Raji (cell line): ENCODE data around the gene SEC24C.
A peak's percentile ranks its signal among the peaks of the same experiment; 100 is the strongest.

ENCODE experiments used
- POLR2A ChIP-seq: IDR thresholded peaks from 2 replicates; pipeline ENCODE4 v1.6.1; 2011; ENCODE audit warnings: low read depth, low read length, control low read depth; ENCODE audit not compliant: insufficient read depth

The SEC24C gene

GRCh38 chr10:73779018-73779417 is 34.8 kb downstream of the SEC24C start:
- TF ChIP-seq POLR2A, result no peak

GRCh38 chr10:73779539-73780197 is 35.5 kb downstream of the SEC24C start:
- no peak for TF ChIP-seq POLR2A

- TF ChIP-seq POLR2A, result no peak
These were observed 36.1 kb downstream of the SEC24C start for GRCh38 chr10:73780301-73780700.

- TF ChIP-seq POLR2A, result no peak
These were observed 36.8 kb downstream of the SEC24C start for GRCh38 chr10:73780966-73781365.

GRCh38 chr10:73781548-73781878 is 37.3 kb downstream of the SEC24C start:
- TF ChIP-seq POLR2A, result no peak

GRCh38 chr10:73781879-73782748 is 37.9 kb downstream of the SEC24C start, which contains the start of gene CHCHD1:
Gene CHCHD1 (plus strand): TSS chr10:73782048. CDS start chr10:73782076, 28 bp downstream.
- TF ChIP-seq POLR2A, result peak; percentile 96

GRCh38 chr10:73782749-73783085 is 38.5 kb downstream of the SEC24C start:
- no peak for TF ChIP-seq POLR2A

GRCh38 chr10:73785211-73785720 is 41.1 kb downstream of the SEC24C start, which contains the start of gene ZSWIM8:
Gene ZSWIM8 (plus strand): TSS chr10:73785606. CDS start chr10:73785879, 273 bp downstream.
- TF ChIP-seq POLR2A, result peak; percentile 51; the same call in 1 of the 2 replicates

GRCh38 chr10:73785721-73786511 is 41.7 kb downstream of the SEC24C start:
- TF ChIP-seq POLR2A, result no peak

- TF ChIP-seq POLR2A, result no peak
These were observed 42.3 kb downstream of the SEC24C start for GRCh38 chr10:73786512-73786885.

- no peak for TF ChIP-seq POLR2A
These were observed 44.9 kb downstream of the SEC24C start for GRCh38 chr10:73788864-73789658.

GRCh38 chr10:73789659-73790055 is 45.5 kb downstream of the SEC24C start:
- no peak for TF ChIP-seq POLR2A

- TF ChIP-seq POLR2A, result no peak
These were observed 46.9 kb downstream of the SEC24C start for GRCh38 chr10:73790886-73791625.

GRCh38 chr10:73791871-73792400 is 47.8 kb downstream of the SEC24C start:
- TF ChIP-seq POLR2A, result no peak

GRCh38 chr10:73793456-73793855 is 49.3 kb downstream of the SEC24C start:
- TF ChIP-seq POLR2A, result no peak
